HG02938 (cell line): ENCODE measurements around the gene FAM107A.

Source experiments
- ATAC-seq: cut with Tn5 transposase; IDR thresholded peaks from one replicate; pipeline ENCODE4 v1.9.1; 2021; ENCODE audit warnings: mild to moderate bottlenecking, moderate library complexity; ENCODE audit not compliant: unreplicated experiment

Gene FAM107A

DNA sequence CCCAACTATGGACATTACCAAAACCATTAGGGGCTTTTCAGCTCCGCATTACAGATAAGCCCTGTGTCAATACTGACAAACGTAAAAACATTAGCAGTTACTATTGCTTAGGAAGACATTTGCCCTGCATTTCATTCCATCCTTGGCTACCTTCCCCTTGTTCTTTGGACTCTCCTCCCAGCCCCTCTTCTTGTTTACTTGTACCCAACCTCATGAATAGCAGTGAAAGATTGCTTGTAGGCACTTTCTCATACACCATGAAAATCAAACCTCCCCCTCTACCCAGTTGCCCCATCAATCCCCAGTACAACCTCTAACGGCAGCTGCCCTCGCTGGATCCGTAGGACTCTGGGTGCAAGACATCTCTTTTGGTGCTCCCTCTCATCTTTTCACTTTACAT, 16.9 kb upstream of the FAM107A start:
- ATAC-seq, result no peak

DNA sequence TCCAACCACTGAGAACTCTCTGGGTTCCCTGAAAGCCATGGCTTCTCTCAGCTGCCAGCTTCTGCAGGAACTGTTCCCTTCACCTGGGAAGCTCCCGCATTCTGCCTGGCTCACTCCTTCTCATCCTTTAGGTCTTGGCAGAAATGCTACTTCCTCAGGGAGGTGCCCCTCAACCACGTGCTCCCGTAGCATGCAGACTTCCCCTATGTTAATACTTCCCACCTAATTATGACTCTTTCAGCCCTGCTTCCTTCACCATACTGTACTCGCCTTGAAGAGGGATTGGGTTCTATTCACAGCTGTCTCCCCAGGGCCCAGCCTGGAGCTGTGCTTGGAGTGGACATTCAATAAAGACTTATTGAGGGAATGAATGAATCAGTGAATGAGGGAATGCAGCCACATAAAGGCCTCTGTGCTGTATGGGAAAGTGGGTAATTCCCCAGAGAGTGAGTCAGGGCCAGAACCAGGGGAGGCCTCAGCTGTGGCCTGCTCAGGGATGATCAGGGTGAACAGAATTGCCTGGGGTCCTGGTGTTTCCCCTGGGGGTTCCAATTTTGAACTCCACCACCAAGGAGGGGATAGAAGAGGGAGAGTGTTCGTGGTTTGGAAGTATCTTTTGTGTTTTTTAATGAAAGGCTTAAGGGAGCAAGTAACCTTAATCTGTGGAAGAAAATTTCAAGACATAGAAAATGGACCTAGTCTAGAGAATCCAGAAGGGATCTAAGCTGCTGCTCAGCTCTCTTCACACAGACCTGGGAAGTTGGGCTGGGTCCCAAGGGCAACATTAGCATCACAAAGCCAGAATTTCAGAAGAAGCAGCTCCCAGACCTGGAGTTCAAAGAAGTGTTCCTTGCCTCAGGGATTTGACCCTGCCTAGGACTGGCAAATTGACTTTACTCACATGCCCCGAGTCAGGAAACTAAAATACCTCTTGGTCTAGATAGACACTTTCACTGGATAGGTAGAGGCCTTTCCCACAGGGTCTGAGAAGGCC, 14.6 kb upstream of the FAM107A start:
- no peak for ATAC-seq

DNA sequence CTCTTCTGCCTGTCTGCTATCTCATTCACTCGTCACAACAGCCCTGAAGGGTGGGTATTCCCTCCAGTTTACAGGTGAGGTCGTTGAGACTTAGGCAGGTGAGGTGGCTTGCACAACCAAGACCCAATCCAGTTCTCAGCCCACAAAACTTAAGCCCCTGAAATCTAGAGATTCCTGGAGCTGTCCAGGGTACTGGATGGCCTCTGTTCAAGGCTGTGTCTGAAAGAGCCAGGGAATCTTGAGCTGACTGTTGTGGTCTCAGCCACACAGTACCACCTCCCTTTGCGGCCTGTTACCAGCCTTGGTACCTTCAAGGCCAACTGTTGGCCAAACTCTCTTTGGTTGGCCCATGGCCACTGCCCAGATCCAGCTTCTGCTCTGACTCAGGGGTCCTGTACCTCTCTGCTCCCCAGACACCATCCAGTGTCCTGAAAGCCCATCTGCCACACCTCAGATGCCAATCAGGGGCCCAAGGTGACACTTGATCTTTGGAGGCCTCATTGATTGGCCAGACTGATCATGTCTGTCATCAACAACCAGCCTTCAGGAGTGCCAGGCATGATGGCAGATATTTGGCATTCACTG, 10.9 kb upstream of the FAM107A start:
- no peak for ATAC-seq

DNA sequence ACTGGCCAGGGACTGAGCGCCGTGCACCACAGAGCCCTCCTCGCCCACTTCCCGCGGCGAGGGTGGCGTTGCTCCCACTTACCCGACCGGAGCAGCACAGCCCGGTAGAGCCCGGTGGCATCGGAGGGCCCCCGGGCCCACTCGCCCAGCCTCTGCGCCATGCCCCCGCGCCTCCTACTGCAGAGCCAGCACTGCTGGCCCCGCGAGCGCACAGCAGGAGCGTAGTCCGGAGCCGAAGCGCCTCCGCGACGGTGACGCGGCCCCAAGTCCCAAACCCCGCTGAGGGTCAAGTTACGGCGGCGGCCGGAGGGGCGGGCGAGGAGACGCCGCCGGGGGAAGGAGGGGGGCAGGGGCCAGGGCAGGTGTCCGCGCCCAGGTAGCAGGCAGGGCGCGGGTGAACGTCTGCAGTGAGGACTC, 9.6 kb upstream of the FAM107A start:
- no peak for ATAC-seq

DNA sequence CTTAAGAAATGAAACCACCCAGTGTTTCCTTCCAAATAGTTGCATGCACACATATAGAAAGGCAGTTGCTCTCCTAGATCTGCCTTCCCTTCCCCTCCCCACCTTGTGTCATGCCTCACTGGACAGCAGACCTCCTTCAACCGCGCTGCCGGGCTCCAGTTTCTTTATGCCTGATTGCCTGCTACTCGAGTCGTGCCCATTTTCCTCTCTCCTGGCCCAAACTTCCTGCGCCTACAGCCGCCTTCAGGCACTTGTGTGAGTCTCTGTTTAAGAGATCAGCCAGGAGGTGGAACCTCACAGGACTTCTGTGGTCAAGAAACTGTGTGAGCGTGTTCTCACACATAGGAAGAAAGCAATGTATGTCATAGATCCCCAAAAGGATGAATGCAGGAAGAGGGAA, 8.8 kb upstream of the FAM107A start:
- ATAC-seq, result no peak

DNA sequence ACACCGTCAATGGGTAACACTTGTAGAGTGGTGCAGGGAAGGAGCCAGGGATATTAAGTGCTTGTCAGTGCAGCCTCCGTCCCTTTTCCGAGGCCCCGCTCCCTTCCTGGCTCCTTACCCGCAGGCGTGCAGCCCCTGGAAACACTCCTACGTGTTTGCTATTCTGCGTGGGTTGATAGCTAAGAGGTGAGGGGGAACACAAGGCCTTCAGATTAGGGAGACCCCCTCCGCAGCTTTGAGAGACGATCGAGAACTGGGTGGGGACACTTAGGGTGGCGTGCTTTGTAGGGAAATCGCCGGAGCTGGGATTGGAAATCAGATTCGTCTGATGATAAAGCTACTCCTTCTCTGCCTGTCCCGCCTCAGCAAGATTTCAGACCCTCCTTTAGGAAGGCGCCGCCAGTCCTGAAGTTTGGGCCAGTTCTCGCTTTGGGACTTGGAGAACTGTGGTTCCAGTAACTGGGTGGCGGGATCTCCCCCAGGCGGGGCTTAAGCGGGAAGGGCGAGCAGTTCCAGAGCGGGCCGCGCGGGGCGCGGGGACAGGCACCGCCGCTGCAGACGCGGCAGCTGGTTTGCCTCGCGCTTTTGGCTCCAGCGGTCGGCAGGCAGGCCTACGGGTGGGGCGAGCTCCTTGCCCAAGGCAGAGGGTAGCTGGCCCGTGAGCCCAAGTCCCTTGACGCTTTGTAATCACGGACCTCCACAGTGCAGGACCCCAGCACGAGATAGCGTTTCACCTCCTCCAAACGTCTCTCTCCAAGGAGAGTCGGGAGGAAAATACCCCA, 8.0 kb upstream of the FAM107A start:
- ATAC-seq, result no peak

DNA sequence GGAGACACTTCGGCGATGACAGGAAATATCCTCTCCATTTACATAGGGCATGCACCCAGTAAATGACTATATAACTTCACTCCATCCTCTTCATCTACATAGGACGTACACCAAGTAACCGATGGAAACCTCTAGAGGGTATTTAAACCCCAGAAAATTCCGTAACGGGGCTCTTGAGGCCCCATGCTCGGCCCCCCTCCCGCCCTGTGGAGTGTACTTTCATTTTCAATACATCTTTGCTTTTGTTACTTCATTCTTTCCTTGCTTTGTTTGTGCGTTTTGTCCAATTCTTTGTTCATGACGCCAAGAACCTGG, 7.5 kb upstream of the FAM107A start:
- no peak for ATAC-seq

DNA sequence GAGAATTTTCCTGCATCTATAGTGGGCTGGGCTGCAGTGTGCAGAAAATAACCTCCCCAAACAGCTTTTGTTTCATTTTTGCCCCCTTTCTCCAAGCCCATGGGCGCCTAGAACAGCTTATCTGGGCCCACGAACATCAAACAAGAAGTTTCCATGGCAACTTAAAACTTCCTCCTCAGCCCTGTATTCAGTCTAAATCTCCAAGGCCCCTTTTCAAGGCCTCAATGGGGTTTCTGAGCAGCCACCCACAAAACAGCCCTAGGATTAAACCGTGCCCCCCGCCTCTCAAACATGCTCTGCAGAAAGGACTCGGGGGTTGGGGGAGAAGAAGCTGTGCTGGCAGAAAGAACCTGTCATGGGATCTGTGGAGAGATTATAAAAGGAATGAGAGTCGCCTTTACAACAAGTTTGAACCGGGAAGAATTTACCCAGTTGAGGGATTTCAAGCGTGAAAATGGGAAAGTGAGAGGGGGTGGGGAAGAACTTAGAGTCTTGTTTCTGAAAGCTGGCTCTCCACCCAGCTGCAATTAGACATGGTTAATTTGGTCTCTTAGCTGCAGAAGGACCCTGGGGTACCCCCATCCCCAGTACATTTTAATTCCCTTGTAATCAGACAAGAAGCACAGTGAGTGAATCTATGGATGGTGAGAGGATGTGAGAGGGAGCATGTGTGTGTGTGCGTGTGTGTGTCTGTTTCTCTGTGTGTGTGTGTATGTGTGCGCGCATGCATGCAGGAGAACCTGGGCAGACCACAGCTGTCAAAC, 4.3 kb upstream of the FAM107A start:
- ATAC-seq, result no peak

DNA sequence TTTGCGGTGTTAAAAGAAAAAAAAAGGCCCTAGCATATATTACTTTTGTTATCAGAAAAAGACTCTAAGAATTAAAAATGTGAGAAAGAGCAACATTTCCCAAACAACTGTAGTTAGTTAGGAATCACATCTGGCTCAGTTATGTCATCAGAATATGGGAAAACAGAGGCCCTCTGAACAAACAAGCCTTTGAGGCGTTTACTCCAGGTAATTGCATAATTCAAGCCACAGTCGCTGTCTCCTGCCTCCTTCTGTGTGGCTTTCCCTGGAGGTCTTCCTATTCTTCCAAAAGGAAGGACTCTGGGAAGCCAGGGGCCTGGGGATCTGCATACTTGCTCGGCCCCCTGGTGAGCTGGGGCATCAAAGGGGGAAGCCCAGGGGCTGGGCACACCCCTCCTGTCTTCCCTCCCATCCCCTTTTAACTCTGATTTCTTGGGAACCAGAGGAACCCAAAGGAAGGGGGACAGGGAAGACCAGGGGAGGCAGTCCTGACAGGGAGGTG, 3.7 kb upstream of the FAM107A start:
- no peak for ATAC-seq

DNA sequence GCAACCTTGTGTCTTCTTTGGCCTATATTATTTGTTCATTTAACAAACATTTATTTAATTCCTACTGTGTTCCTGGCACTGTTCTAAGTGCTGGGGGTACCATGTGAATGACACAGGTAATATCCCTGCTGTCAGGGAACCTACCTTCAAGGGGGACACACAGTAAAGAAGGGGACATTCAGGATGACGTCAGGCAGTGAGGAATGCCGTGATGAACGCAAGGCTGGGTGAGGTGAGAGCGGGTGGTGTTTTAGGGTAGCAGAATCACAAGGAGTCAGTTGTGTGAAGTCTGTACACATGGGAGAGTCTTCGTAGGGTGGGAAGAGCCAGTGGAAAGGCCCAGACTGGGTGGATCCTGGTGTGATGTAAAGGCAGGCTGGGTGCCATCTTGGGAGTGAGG, 1.7 kb upstream of the FAM107A start:
- no peak for ATAC-seq

DNA sequence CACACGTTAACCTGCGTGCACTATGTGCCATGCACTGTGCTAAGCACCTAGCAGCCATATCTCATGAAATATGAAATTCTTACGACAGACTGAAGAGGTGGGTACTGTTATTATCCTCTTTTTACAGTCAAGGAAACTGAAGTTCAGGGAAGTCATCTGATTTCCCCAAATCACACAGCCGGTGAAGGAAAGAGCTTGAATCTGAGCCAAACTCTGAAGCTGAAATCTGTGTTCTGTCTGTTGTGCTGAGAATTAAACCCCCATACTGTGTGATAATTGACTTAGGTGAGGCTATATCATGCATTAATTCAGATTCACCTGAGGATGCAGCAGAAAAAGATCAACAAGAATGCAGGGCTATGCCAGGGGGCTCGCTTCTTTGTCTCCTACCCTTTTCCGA, 475 bp downstream of the FAM107A start:
- no peak for ATAC-seq

DNA sequence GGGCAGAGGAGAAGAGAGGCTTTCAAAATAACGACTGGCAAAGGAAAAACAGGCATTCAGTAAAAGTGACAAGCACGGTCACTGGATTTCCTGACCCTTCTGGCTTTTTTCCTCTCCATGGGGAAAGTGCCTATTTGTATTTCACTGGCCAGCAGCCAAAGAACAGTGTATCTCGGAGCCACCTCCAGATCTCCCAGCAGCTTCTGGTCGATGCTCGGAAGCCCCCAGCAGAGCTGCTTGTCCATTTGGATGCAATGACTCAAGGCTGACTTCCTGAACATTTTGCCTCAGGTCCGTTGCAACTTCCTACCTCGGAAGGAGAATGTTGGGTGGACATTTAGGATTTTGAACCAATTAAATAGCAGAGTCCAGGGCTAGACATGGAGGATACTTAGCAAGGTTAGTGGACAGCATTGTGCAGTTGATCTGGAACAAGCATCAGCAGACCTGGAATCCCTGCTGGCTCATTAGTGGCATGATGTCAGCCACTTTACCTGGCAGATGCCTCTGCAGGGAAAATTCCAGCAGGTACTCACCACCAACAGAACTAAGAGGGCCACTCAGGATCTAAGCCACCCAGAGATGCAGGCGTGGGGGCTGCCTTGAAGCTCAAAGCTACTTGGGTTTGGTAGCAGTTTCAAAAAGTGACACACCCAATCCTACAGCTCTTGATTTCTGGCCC, 1.1 kb downstream of the FAM107A start:
- no peak for ATAC-seq

DNA sequence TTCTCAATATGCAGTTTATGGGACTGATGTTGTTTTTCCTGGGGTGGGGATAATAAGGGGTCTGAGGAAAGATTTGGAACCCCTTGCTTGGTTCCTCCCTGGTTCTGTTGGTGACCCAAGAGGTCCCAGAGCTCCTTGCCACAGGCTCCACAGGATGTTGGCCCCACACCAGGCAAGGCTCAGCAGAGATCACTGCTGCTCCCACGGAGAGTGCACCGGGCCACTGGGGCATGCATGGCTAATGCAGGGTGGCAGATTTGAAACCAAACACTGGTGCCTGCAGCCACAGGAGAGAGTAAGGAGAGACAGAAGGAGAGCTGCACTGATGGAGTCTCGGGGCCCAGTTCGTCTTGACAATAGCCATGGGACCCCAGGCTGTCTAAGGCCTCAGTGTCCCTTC, 2.5 kb downstream of the FAM107A start:
- no peak for ATAC-seq

DNA sequence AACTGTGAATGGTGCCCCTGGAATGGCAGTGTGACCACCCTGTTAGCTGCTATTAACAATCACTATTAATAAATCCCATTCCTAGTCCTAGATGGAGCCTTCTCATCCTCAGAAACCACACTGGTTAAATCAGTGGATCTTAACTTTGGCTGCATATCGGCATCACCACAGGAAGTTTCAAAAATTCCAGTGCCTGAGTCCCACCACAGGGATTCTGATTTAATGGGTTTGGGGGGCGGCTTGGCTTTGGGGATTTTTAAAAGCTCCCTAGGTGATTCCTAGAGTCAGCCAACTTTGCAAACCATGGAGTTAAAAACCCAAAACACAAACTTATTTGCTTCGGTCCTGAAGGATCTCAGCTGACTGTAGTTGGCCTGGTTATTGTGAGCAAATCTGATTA, 3.1 kb downstream of the FAM107A start:
- ATAC-seq, result no peak

DNA sequence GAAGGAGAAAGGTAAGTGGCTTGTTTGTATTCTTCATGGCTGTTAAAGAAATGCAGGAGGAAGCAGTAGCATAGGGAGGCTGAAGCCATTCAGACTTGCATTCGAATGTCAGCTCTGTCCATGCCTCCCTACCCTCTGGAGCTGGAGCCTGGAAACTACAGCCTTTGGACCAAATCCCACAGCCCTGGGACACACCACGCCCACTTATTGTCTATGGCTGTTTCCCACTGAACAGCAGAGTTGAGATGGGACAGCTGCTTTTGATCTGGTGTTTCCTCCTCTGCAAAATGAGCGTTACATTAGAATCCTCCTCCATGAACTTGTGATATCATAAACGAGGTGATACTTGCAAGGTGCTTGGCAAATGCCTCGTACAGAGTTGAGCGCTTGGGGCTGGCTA, 3.6 kb downstream of the FAM107A start:
- ATAC-seq, result no peak

DNA sequence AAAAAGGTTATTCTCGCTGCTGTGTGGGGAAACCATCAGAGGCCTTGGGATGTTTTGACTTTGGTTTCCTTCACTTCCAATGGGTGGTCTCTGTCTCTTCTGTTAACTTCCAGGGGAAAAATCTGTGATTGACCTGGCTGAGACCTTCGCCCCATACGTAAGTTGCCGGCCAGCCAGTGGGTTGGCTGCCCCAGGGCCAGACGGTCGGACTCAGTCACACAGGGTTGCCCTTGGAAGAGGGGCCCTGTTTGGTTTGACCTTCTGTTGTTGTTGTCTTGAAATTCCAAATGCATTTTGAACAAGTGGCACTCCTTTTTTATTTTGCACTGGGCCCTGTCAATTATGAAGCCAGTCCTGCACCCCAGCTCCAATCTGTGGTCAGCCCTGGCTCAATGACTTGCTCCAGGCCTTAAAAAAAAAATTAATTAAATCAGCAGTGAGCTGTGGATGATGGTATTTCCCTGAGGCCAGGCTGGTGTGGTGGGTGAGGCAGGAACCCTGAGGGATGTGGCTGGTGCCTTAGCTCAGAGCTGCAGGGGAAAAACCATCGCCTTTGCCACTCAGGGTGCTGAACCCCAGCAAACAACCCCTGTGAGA, 4.5 kb downstream of the FAM107A start:
- ATAC-seq, result no peak

DNA sequence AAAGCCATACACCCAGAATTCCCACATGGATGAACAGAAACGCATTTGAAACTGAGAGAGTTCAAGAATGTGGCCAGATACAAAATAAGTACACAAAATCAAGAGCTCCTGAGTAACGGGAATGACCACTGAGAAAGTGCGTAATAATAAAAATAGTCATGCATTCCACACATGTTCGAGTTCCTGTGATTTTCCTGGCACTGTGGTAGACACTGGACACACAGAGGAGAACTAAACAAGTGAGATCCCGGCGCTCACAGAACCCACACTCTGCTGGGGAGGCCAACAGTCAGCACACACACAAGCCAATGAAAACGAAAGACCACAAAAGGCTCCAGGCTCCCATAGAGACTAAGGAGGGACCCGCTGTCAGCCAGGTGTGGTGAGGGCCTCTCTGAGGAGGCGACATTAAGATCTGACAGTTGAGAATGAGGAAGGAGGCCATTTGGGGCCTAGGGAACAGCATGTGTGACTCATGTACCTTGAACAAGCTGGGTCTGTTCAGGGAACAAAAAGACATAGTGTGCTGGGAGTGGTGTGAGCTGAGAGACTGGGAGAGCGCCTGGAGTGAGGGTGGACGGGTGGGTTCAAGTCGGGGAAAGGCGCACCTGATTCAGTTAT, 5.1 kb downstream of the FAM107A start:
- ATAC-seq, result no peak

DNA sequence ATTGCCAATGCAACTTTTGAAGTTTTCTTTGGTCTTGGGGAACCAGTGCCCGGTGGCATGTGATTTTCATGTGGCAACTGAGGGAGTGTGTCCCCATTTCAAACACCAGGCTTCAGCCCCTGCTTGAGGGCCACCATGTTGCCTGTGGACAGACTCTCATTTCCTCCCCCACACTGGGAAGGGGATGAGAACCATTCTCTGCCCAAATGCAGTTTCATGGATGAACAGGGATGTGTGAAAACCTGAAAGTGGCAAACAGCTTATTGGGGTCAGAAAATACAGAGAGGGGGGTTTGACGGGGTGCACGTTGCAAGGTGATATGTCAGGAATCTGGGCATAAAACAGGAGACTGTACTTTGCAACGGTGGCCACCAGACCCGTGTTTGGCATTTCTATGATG, 6.3 kb downstream of the FAM107A start:
- ATAC-seq, result no peak

DNA sequence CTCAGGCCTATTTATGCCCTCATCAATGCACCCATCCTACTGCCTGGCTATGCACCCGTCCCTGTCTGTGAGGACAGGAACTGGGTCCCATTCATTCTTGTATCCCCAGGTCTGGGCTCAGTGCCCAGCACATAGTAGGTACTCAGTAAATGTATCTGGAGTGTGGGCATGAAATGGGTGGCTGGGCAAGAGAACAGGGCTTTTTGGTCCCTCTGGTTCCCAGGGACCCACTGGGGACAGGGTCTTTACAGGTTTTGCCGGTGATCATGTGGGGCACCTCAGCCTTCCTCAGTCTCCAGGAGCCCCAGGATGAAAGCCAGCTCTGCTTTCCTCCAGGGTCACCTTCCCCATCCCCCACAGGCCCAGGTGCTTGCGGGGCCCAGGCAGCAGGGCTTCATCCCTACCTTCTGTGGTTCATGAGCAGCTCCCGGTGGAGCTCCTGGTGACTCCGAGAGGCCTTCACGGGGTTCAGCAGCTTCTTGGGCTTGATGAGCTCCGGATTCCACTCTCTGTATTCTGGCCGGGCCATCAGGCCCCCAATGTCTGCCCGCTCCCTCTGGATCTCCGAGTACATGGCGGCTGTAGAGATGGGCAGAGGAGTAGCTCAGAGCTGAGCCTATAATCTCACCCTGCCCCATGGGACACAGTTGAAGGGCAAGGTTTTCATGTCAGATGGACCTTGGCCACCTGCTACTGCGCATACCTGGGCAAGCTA, 7.7 kb downstream of the FAM107A start:
- ATAC-seq, result no peak
